PC-9 (cell line): ENCODE measurements around the gene RNASE1. TPM values are rescaled to one million over a fixed set of nuclear protein-coding genes. Genes with fewer than 3 reads are reported as not detected.

Source experiments
- BruUV-seq: library from RNA; stranded (reverse); fragments of 400-500 nt; replicated peaks from 2 replicates; lab custom pipeline; 2021; lab: Mats Ljungman, UMichigan
- CTCF ChIA-PET: fragments of 300-600 bp; sonication (Branson Sonifier 250); formaldehyde crosslinking; loops from one replicate; lab custom pipeline; 2022; ENCODE audit warnings: antibody characterized with exemption; lab: Charles Lee
- POLR2A ChIA-PET: fragments of 300-600 bp; sonication (Branson Sonifier 250); formaldehyde crosslinking; loops from one replicate; lab custom pipeline; 2022; ENCODE audit warnings: antibody characterized with exemption; ENCODE audit not compliant: unreplicated experiment; lab: Charles Lee
- DNase-seq, 2 experiments: peaks; one replicate each; pipeline versions ENCODE4 v3.0.0 to v3.0.0-alpha.2; 2015 to 2022; ENCODE audit warnings: mixed read lengths in 1 of 2
- H2AFZ ChIP-seq: fragments of 200-600 bp; sonication (generic); 2 replicates; pipeline ENCODE4 v1.8.1; 2017; ENCODE audit warnings: antibody characterized with exemption
- H3F3A ChIP-seq: fragments of 200-600 bp; sonication (generic); 2 replicates; pipeline ENCODE4 v1.8.1; 2017; ENCODE audit warnings: antibody characterized with exemption, mild to moderate bottlenecking, low read depth; ENCODE audit not compliant: insufficient read depth
- H3K27ac ChIP-seq: fragments of 200-600 bp; sonication (generic); 2 replicates; pipeline ENCODE4 v1.6.1; 2016; ENCODE audit warnings: mixed run types
- H3K27me3 ChIP-seq: fragments of 200-600 bp; sonication (generic); 2 replicates; pipeline ENCODE4 v1.6.1; 2016; ENCODE audit warnings: low read depth, mixed run types; ENCODE audit not compliant: insufficient read depth
- H3K36me3 ChIP-seq: fragments of 200-600 bp; sonication (generic); 2 replicates; pipeline ENCODE4 v1.6.1; 2016; ENCODE audit warnings: low read depth, mixed run types
- H3K4me1 ChIP-seq: fragments of 200-600 bp; sonication (generic); replicated peaks from 2 replicates; pipeline ENCODE4 v1.6.1; 2016; ENCODE audit warnings: mixed run types; ENCODE audit not compliant: insufficient read depth
- H3K4me2 ChIP-seq: fragments of 200-600 bp; sonication (generic); 2 replicates; pipeline ENCODE4 v1.6.1; 2017; ENCODE audit warnings: mixed run types
- H3K4me3 ChIP-seq: fragments of 200-600 bp; sonication (generic); 2 replicates; pipeline ENCODE4 v1.6.1; 2016; ENCODE audit warnings: mixed run types
- H3K79me2 ChIP-seq: fragments of 200-600 bp; sonication (generic); 2 replicates; pipeline ENCODE4 v1.6.1; 2017; ENCODE audit warnings: low read depth, mixed run types
- H3K9me2 ChIP-seq: fragments of 200-600 bp; sonication (generic); 2 replicates; pipeline ENCODE4 v1.8.1; 2017; ENCODE audit warnings: mild to moderate bottlenecking; ENCODE audit not compliant: insufficient read depth
- H3K9me3 ChIP-seq: fragments of 200-600 bp; sonication (generic); 2 replicates; pipeline ENCODE4 v1.8.1; 2016; ENCODE audit warnings: low read depth; ENCODE audit not compliant: insufficient read depth
- H4K20me1 ChIP-seq: fragments of 200-600 bp; sonication (generic); 2 replicates; pipeline ENCODE4 v1.8.1; 2017; ENCODE audit not compliant: insufficient read depth
- CTCF ChIP-seq: fragments of 200-600 bp; sonication (generic); conservative IDR thresholded peaks from 2 replicates; pipeline ENCODE4 v1.6.1; 2017; ENCODE audit warnings: mixed run types, antibody characterized with exemption, mild to moderate bottlenecking, moderate library complexity
- EZH2 ChIP-seq: fragments of 200-600 bp; sonication (generic); IDR thresholded peaks from 2 replicates; pipeline ENCODE4 v1.8.0; 2017; ENCODE audit warnings: antibody characterized with exemption, low read depth
- intact Hi-C: fragments of 100-400 bp; cut with micrococcal nuclease; formaldehyde crosslinking; loops from one replicate; pipeline ENCODE4 v1.10.0; 2022; ENCODE audit not compliant: unreplicated experiment
- total RNA-seq: library from RNA; stranded (reverse); gene quantifications from 2 replicates; pipeline ENCODE4 v1.2.3, GENCODE V29; 2021

The RNASE1 gene
- total RNA-seq, 1 experiment from 2014 or later, result 47.4 TPM

- no peak overlapping the region for H3K27ac ChIP-seq
- BruUV-seq, result no TSS peak
- no peaks in the 10 kb centered on the region for H3K9me2 ChIP-seq
- H3K9me3 ChIP-seq, result no peaks in the 10 kb centered on the region
- no peak for TF ChIP-seq EZH2
- TF ChIP-seq CTCF, result no peak
- H3K4me1 ChIP-seq, result no peaks in the 10 kb centered on the region
- H3K79me2 ChIP-seq, result no peaks in the 10 kb centered on the region
- DNase-seq, result no peak
- ChIA-PET CTCF (no interaction called here), POLR2A (no interaction called here)
- H3K4me2 ChIP-seq, result no peak overlapping the region
- intact Hi-C loops, result loop anchor here (10.0 kb wide), 1 partner anchor 49 kb away; no protein-coding TSS in a partner anchor
- H3F3A ChIP-seq, result no peaks in the 10 kb centered on the region
- no peak overlapping the region for H2AFZ ChIP-seq
- no peak overlapping the region for H3K4me3 ChIP-seq
- no peaks in the 10 kb centered on the region for H3K36me3 ChIP-seq
- H3K27me3 ChIP-seq, result no peaks in the 10 kb centered on the region
- no peaks in the 10 kb centered on the region for H4K20me1 ChIP-seq
Observed at GRCh38 chr14:20805485-20805884, 2.8 kb upstream of the RNASE1 start.

- intact Hi-C loops, result loop anchor here (2.0 to 10.0 kb wide), 2 partner anchors 52 to 106 kb away; no protein-coding TSS in a partner anchor
- Histone ChIP-seq H3K4me2 (no peak overlapping the region), H4K20me1 (no peaks in the 10 kb centered on the region), H3K9me3 (no peaks in the 10 kb centered on the region), H3K27me3 (no peaks in the 10 kb centered on the region), H3F3A (no peaks in the 10 kb centered on the region), H3K9me2 (no peaks in the 10 kb centered on the region), H3K27ac (no peak overlapping the region), H3K79me2 (no peaks in the 10 kb centered on the region), H3K4me3 (no peak overlapping the region), H3K4me1 (no peaks in the 10 kb centered on the region), H2AFZ (no peak overlapping the region), H3K36me3 (no peaks in the 10 kb centered on the region)
- ChIA-PET POLR2A (interaction anchor here (0.7 to 0.9 kb wide), 3 partner anchors 52 to 264 kb away, joined by 3 to 8 read pairs (median 3); no protein-coding TSS in a partner anchor), CTCF (interaction anchor here (0.7 to 1.3 kb wide), 3 partner anchors 23 to 268 kb away, joined by 3 to 6 read pairs (median 4); no protein-coding TSS in a partner anchor)
- DNase-seq, result no peak
- TF ChIP-seq EZH2 (no peak), CTCF (no peak)
- BruUV-seq, result TSS peak; percentile 36
Observed at GRCh38 chr14:20803223-20803622, 579 bp upstream of the RNASE1 start.

GRCh38 chr14:20801726-20802125, 918 bp downstream of the RNASE1 start:
- Histone ChIP-seq H3K4me1 (no peaks in the 10 kb centered on the region), H3K79me2 (no peaks in the 10 kb centered on the region), H3K9me3 (no peaks in the 10 kb centered on the region), H2AFZ (no peak overlapping the region), H3K4me3 (no peak overlapping the region), H4K20me1 (no peaks in the 10 kb centered on the region), H3K27me3 (no peaks in the 10 kb centered on the region), H3F3A (no peaks in the 10 kb centered on the region), H3K9me2 (no peaks in the 10 kb centered on the region), H3K27ac (no peak overlapping the region), H3K36me3 (no peaks in the 10 kb centered on the region), H3K4me2 (no peak overlapping the region)
- BruUV-seq, result no TSS peak
- intact Hi-C loops, result loop anchor here (2.0 to 10.0 kb wide), 4 partner anchors 41 to 105 kb away; no protein-coding TSS in a partner anchor
- TF ChIP-seq EZH2 (no peak), CTCF (no peak)
- peak in 1 of 2 experiments; percentile 42 for DNase-seq
- ChIA-PET POLR2A (no interaction called here), CTCF (interaction anchor here (1.3 kb wide), 1 partner anchor 25 kb away, joined by 6 read pairs; no protein-coding TSS in a partner anchor)
